Upper lobe of left lung (tissue), 4 donors: Measurements from ENCODE around the gene DNASE1L1.

Source experiments
- CTCF ChIP-seq, 6 experiments: fragments of 450-650 bp in 4 of 6; fragments of 200-600 bp in 2 of 6; sonication (generic) in 2 of 6; IDR thresholded peaks; one replicate each; pipeline ENCODE4 v1.5.1; 2016 to 2019; ENCODE audit warnings: antibody characterized with exemption in 6 of 6
- POLR2A ChIP-seq, 4 donors: fragments of 450-650 bp; IDR thresholded peaks; one replicate each; pipeline ENCODE4 v1.5.1; 2016 to 2017; ENCODE audit warnings: antibody characterized with exemption in 4 of 4, mild to moderate bottlenecking in 2 of 4

- TF ChIP-seq CTCF (IDR thresholded peaks at IDR 0.05) (no peak), POLR2A (IDR thresholded peaks at IDR 0.05) (no peak)
Measured at GRCh38 chrX:154441564-154441963, 32.5 kb upstream of the DNASE1L1 start.
